NCI-H446 (cell line): Measurements from ENCODE around the gene EXOC3.
"Not testable (repeated sequence)": the region's sequence is repeated elsewhere in the genome, so short reads cannot be mapped to it uniquely, and the experiment has no call there.

Source experiments
- DNase-seq, 2 experiments: peaks; one replicate each; lab custom pipeline; 2025; lab: John Stamatoyannopoulos, UW

The EXOC3 gene

GRCh38 chr5:502325-503079, 59.5 kb downstream of the EXOC3 start:
- DNase-seq = no peak

DNA sequence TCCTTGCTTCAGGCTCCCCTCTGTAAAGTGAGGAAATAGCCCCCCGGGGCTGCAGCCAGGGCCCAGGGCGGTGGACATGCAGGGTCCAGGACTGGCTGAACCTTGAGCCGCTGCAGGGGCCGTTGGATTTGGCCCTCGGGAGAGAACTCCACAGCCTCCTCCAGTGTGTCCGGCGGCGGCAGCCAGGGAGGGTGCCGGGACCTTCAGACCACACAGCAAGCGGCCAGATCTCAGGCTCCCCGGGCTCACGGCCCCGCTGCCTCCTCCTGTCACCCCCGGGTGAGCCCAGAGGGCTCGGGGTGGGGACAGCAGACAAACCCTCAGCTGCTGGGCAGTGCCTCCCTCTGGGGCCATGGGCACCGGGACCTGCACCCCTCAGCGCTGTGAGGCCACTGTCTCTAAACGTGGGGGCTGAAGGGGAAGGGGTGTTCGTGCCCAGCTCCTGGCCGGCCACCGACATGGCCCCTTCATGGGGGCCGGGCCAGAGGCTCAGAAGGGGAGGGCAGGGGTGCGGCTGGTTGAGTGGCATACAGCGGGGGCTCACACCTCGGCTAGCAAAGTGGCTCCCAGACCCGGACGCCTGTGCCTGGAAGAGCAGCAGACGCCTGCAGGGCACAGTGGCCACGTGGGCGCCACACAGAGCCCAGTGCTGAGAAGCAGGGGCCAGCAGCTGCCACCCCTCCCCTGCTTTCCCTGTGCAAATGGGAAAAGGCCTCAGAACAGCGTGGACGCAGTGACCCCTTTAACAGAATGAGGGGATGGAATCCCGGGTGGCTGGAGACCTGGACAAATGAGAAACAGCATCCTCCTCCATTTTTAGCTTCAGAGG, 61.6 kb downstream of the EXOC3 start:
- DNase-seq = no peak

GRCh38 chr5:505951-506525, 63.1 kb downstream of the EXOC3 start:
- DNase-seq = no peak

DNA sequence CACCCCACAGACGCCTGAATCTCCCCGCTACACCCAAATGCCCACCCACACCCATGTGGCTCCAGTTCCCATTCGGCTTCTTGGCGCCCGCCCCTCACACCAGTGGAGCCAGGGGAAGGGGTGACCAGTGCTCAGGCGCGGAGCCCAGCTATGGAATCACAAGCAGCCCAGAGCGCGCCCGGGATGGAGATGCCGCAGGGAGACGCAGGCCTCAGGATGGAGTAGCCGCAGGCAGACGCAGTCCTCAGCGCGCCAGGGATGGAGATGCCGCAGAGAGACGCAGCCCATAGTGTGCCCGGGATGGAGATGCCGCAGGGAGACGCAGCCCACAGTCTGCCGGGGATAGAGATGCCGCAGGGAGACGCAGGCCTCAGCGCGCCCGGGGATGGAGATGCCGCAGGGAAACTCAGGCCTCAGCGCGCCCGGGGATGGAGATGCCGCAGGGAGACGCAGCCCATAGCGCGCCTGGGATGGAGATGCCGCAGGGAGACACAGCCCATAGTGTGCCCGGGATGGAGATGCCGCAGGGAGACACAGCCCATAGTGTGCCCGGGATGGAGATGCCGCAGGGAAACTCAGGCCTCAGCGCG, 65.1 kb downstream of the EXOC3 start:
- not testable (repeated sequence) for DNase-seq

DNA sequence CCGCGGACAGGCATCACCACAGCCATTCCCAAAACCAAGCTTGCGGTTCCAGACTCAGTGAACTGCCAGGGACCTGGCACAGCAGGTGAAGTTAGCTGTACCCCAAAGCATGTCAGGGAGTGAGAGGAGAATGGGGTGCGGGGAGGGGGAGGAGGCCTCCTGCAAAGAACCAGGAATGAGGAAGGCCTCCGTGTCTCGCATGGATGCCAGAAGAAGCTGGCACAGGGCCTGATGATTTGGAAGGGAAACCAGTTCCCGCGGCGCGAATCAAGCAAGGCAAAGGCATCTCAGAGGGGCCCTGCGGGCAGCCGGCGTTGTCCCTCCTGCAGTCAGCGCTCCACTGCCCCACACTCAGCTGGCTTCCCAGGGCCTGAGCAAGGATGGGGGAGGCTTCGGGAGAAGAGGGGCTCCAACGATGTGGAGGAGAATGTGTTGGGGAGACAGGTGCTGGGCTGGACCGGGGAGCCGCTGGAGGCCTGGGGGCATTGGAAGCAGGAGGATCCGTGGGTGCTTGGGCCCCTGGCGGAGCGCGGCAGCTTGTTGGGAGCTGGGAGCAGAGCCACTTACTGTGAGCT, 66.7 kb downstream of the EXOC3 start:
- peak in 1 of 2 experiments; percentile 27 for DNase-seq

GRCh38 chr5:510521-510920, 67.5 kb downstream of the EXOC3 start:
- no peak for DNase-seq

DNA sequence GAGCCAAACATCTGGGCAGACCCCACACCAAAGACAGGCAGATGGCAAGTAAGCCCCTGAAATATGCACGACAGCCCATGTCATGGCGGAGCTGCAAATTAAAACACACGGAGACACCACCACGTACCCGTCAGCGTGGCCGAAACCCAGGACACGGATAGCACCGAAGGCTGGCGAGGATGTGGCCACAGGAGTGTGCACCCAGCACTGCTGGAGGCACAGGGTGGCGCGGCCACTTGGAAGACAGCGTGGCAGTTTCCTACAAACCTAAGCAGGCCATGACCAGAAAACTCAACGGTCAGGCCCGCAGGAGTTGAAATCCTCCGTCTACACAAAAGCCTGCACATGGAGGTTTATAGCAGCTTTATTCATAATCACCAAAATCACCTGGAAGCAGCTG, 68.5 kb downstream of the EXOC3 start:
- no peak for DNase-seq

- no peak for DNase-seq
Observed at GRCh38 chr5:513216-514100, 70.5 kb downstream of the EXOC3 start.

- no peak for DNase-seq
Observed at GRCh38 chr5:514101-514485, 71.1 kb downstream of the EXOC3 start.

DNA sequence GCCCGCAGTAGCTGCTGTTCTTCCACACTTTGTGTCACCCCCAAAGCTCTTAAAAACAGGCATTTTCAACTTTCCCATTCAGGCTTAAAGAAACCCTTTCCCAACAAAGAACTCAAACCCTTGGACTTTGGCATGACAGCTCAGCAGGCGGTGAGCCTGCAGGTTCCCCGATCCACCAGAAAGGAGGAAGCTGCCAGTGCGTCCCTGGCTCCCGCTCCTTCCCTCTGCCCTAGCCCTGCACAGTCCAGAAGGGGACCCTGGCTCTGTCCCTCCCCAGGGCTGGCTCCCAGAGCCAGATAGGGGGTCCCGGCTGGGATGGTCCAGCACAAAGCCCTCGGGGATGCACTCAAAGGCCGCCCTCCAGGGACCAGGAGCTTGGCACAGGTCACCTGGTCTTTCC, 71.7 kb downstream of the EXOC3 start:
- DNase-seq = no peak

DNA sequence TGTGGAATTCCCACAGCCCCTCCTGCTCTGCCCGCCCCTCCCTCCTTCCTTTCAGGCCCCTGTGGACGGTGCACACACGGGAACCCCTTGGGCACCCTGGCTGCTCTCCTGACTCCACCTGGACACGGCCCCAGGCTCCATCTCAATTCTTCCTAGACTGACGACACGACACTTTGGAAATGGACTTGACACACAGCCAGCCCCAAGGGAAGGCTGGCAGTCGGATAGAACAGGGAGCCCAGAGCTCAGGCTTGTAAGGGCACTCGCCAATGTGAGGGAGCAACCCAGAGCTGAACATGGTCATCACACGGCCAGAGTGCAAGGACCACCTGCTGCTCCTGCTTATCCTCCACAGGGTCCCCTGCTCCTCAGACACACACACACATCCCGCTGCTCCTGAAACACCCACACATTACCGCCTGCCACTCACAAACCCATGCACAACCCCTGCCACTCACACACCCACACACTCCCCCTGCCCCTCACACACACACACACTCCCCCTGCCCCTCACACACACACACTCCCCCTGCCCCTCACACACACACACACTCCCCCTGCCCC, 72.4 kb downstream of the EXOC3 start:
- no peak for DNase-seq

GRCh38 chr5:516338-516925, 73.5 kb downstream of the EXOC3 start:
- no peak for DNase-seq
